RWPE2 (cell line): ENCODE data around the gene NANOS2.

ENCODE experiments used
- ATAC-seq: fragments of 200-7000 bp; cut with Tn5 transposase; 3 replicates; pipeline ENCODE4 v1.9.1; 2021; ENCODE audit warnings: low read depth
- DNase-seq: peaks from one replicate; pipeline ENCODE4 v3.0.0-alpha.2; 2020; ENCODE audit warnings: low spot score
- H3K27ac ChIP-seq: fragments of 450-650 bp; 2 replicates; pipeline ENCODE4 v1.5.1; 2017; ENCODE audit warnings: mild to moderate bottlenecking; ENCODE audit not compliant: poor library complexity, severe bottlenecking
- H3K27me3 ChIP-seq: fragments of 250-450 bp; sonication (Bioruptor Pico); 2 replicates; pipeline ENCODE4 v1.5.1; 2021; ENCODE audit warnings: mild to moderate bottlenecking, moderate library complexity; ENCODE audit not compliant: insufficient read depth, poor library complexity, severe bottlenecking
- H3K36me3 ChIP-seq: fragments of 250-450 bp; sonication (Bioruptor Pico); 2 replicates; pipeline ENCODE4 v1.5.1; 2020; ENCODE audit warnings: low read depth, mild to moderate bottlenecking, moderate library complexity
- H3K4me1 ChIP-seq: fragments of 250-450 bp; sonication (Bioruptor Pico); 2 replicates; pipeline ENCODE4 v1.5.1; 2021; ENCODE audit warnings: mild to moderate bottlenecking, moderate library complexity; ENCODE audit not compliant: insufficient read depth, poor library complexity, severe bottlenecking
- H3K4me3 ChIP-seq: fragments of 250-450 bp; sonication (Bioruptor Pico); 2 replicates; pipeline ENCODE4 v1.5.1; 2021; ENCODE audit warnings: mild to moderate bottlenecking, moderate library complexity; ENCODE audit not compliant: severe bottlenecking
- H3K9me3 ChIP-seq: fragments of 250-450 bp; sonication (Bioruptor Pico); 2 replicates; pipeline ENCODE4 v1.5.1; 2021; ENCODE audit warnings: mild to moderate bottlenecking, moderate library complexity; ENCODE audit not compliant: severe bottlenecking
- CTCF ChIP-seq: fragments of 450-650 bp; IDR thresholded peaks from one replicate; pipeline ENCODE4 v1.5.1; 2017; ENCODE audit warnings: mild to moderate bottlenecking, moderate library complexity; ENCODE audit not compliant: poor library complexity, severe bottlenecking

Gene NANOS2

DNA sequence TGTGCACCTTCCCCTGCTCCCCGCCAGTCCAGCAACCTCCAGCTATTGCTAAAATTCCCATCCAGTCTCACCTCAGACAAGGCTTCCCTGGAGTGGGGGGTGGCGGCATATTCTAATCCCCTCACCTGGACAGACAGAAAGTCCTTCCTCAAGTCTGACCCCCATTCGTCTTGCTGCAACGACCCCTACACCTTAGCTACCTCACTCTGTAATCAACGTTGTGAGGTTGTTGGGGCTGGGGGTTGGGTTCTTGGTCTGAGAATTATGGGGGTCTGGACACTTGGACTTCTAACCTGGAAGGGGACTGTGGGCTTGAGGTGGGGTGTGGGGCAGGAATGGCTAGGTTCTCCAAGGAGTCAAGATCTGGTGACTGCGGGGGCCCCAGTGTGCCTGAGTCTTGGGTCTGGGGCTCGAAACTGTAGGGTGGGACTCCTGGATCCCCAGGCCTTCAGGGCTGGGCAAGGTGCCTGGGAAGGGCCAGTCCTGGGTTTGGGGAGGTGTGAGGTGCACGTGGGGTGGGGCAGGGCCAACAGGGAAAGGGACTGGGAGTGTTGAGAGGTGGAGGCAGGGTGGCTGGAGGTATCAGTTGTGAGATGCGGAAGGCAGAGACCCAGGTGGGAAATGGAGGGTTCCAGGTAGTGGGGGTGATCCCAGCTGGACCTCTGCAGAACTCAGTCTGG is 49.2 kb downstream of the NANOS2 start:
- ATAC-seq (no peak), DNase-seq (no peak)
- Histone ChIP-seq H3K27me3 (peaks cover 24% of the 10 kb centered on the region), H3K9me3 (no peaks in the 10 kb centered on the region), H3K36me3 (peaks cover 13% of the 10 kb centered on the region), H3K4me1 (peaks cover 4% of the 10 kb centered on the region), H3K27ac (no peak overlapping the region), H3K4me3 (no peak overlapping the region)
- TF ChIP-seq CTCF, result no peak

DNA sequence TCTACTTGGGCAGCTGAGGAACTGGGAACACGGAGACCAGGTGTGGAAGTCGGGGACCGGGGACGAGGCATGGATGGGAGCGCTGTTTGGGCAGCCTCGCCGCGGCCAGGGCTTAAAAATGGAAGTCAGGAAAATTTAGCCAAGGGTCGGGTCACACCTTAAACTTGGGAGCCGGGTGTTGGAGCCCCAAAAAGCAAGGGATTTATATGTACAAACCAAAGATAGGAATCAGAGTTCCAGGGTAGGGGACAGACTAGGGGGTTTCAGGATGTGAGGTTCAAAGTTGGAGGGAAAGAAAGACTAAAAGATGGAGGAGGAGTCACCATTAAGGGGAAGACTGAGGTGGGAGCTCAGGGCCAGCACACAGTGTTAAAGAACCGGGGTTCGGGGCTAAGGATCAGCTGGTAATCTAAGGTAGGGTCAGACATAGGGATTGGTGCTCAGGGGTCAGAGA is 49.9 kb downstream of the NANOS2 start:
- peaks cover 24% of the 10 kb centered on the region for H3K27me3 ChIP-seq
- ATAC-seq (no peak), DNase-seq (no peak)
- H3K4me3 ChIP-seq, result no peak overlapping the region
- no peak for TF ChIP-seq CTCF
- H3K27ac ChIP-seq, result no peak overlapping the region
- no peaks in the 10 kb centered on the region for H3K9me3 ChIP-seq
- peaks cover 19% of the 10 kb centered on the region for H3K36me3 ChIP-seq
- H3K4me1 ChIP-seq, result peaks cover 4% of the 10 kb centered on the region

DNA sequence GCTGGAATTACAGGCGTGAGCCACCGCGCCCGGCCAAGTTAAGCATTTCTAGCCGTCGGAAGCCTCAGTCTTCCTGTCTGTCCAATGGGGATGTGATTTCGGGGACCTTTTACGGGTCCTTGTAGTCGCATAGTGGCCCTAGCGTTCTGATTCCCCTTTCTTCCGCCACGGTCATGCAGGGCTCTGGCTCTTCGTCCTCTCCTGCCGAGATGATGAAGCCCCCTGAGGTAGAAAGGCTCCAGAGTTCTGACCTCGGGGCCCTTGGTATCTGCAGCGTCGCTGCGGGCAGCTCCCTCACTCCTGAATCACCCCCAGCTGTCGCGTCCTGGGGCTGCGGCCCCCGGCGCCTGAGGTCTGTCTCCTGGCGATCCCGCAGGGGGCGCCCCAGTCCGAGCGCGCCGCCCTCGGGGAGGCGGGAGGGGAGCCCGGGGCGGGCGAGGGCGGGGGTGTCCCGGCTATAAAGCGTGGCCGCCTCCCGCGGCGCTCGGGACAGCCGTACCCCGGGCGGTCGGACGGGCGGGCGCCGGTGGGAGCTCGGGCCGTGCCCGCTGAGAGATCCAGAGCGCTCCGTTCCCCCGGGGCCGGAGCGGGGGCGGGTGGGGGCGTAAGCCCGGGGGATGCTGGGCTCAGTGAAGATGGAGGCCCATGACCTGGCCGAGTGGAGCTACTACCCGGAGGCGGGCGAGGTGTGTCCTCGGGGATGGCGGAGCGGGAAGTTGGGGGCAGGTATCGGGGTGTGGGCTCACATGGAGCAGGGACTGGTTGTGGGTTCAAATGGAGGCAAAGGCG is 50.5 kb downstream of the NANOS2 start, which contains the start of gene FOXA3:
Gene FOXA3 (plus strand): TSS at position 487 of the 789 bp plus-strand sequence. CDS start 131 bp downstream, at position 618.
- H3K27me3 ChIP-seq, result peaks cover 24% of the 10 kb centered on the region
- peak within 1 kb of the TSS; percentile 73 for H3K4me3 ChIP-seq
- ATAC-seq, result no peak
- DNase-seq, result no peak
- peak within 1 kb of the TSS; percentile 55 for H3K27ac ChIP-seq
- H3K4me1 ChIP-seq, result peaks cover 4% of the 10 kb centered on the region
- H3K36me3 ChIP-seq, result peaks cover 25% of the 10 kb centered on the region
- no peaks in the 10 kb centered on the region for H3K9me3 ChIP-seq
- TF ChIP-seq CTCF, result peak; percentile 52

- no peak for TF ChIP-seq CTCF
- H3K4me3 ChIP-seq, result peak overlapping the region; percentile 73
- DNase-seq (no peak), ATAC-seq (no peak)
- H3K9me3 ChIP-seq, result no peaks in the 10 kb centered on the region
- H3K27ac ChIP-seq, result no peak overlapping the region
- peaks cover 32% of the 10 kb centered on the region for H3K36me3 ChIP-seq
- H3K4me1 ChIP-seq, result peaks cover 4% of the 10 kb centered on the region
- peaks cover 24% of the 10 kb centered on the region for H3K27me3 ChIP-seq
These were observed 51.2 kb downstream of the NANOS2 start for GRCh38 chr19:45863335-45863839.
